Activated T-helper 2 cell treated with anti-CD3 and anti-CD28 coated beads, Interferon-gamma antibody, Interleukin-2, Interleukin-4, amounts not matched to agents 10 μg/mL and 5 μg/mL and 100 μg/mL, durations not matched to agents 14 hours and 24 hours and 36 hours (primary cell): Measurements from ENCODE around the gene PMM1. TPM values are rescaled to one million over a fixed set of nuclear protein-coding genes. Genes with fewer than 3 reads are reported as not detected.
"Not testable (repeated sequence)": the region's sequence is repeated elsewhere in the genome, so short reads cannot be mapped to it uniquely, and the experiment has no call there.

Experiments
- DNase-seq: peaks from one replicate; pipeline ENCODE4 v3.0.0; 2021; ENCODE audit warnings: low spot score
- H3K27ac Mint-ChIP-seq: one replicate; pipeline ENCODE4 v1.8.0; 2021; ENCODE audit warnings: mixed read lengths
- H3K27me3 Mint-ChIP-seq: one replicate; pipeline ENCODE4 v1.8.0; 2021; ENCODE audit warnings: low read depth, mixed read lengths
- H3K36me3 Mint-ChIP-seq: one replicate; pipeline ENCODE4 v1.8.0; 2021; ENCODE audit warnings: low read depth, mixed read lengths
- H3K4me1 Mint-ChIP-seq: one replicate; pipeline ENCODE4 v1.8.0; 2021; ENCODE audit warnings: low read depth, mixed read lengths
- H3K4me3 Mint-ChIP-seq: one replicate; pipeline ENCODE4 v1.8.0; 2021; ENCODE audit warnings: low read depth, mild to moderate bottlenecking, moderate library complexity, mixed read lengths
- H3K9me3 Mint-ChIP-seq: one replicate; pipeline ENCODE4 v1.8.0; 2021; ENCODE audit warnings: mixed read lengths
- intact Hi-C: fragments of 100-400 bp; cut with micrococcal nuclease; formaldehyde crosslinking; loops from one replicate; pipeline ENCODE4 v1.15.1; 2023
- total RNA-seq: library from RNA; stranded (reverse); gene quantifications from 2 replicates; pipeline ENCODE4 v1.2.3, GENCODE V29; 2022

PMM1 gene
- total RNA-seq, 1 donor from 2014 or later, result 23.4 TPM

DNA sequence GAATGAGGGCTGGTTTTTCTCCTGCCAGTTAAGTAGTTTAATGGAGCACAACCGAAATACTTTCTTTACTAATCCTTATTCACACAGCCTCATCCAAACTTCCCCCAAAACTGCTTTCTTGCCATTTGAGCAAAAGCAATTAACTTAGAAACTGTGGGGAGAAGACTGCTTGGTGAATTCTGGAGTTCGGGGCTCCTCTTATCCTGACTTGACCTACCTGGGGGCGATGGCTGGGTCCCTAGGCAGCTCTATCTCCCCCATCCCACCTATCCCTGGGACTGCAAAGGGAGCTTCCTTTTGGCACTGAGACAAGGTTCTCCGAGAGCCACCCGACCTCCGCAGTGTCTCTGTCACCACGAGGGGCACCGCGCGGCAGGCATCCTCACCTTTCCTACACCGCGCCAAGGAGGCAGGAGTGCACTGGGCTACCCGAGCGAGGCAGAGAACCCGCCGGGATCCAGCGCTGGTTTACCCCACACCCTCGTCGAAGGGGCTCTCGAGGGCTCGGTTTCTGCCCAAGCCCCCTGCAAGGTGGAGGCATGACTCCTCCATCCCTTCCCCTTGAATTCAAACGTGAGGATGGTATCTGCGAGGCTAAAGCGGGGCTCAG, 30.4 kb upstream of the PMM1 start:
- Mint-ChIP-seq H3K9me3 (no peaks in the 10 kb centered on the region), H3K4me1 (peaks cover 37% of the 10 kb centered on the region)

DNA sequence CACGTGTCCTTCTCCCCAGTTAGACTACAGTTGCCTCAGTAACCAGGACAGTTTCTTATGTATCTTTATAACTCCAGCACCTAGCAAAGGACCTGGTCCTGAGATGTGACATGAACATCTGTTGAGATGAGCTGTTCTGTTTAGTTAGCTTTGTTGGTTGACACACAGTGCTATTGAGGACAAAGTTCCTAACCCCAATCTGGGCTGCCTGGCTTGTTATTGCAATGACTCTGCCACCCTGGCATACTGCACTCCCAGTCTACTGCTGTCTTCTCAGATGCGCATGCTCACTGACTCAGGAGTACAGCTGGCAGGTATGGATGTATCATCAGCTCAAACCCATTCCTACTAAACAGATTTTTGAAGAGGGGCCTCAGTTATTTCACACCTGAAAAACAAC, 23.8 kb upstream of the PMM1 start:
- Mint-ChIP-seq H3K4me1 (peaks cover 18% of the 10 kb centered on the region), H3K4me3 (no peak overlapping the region), H3K36me3 (peaks cover 53% of the 10 kb centered on the region), H3K27me3 (no peaks in the 10 kb centered on the region), H3K9me3 (no peaks in the 10 kb centered on the region), H3K27ac (no peak overlapping the region)
- intact Hi-C loops, result no loop called here
- no peak for DNase-seq

More for the DNA sequence above, 30.4 kb upstream of the PMM1 start:
- peak; percentile 40 for DNase-seq
- Mint-ChIP-seq H3K27ac (peak overlapping the region; percentile 94), H3K4me3 (peak overlapping the region; percentile 91), H3K27me3 (no peaks in the 10 kb centered on the region), H3K36me3 (peaks cover 55% of the 10 kb centered on the region)
- intact Hi-C loops, result loop anchor here (2.0 to 10.0 kb wide), 2 partner anchors 47 to 175 kb away; partner anchors contain the start of gene TOB2

DNA sequence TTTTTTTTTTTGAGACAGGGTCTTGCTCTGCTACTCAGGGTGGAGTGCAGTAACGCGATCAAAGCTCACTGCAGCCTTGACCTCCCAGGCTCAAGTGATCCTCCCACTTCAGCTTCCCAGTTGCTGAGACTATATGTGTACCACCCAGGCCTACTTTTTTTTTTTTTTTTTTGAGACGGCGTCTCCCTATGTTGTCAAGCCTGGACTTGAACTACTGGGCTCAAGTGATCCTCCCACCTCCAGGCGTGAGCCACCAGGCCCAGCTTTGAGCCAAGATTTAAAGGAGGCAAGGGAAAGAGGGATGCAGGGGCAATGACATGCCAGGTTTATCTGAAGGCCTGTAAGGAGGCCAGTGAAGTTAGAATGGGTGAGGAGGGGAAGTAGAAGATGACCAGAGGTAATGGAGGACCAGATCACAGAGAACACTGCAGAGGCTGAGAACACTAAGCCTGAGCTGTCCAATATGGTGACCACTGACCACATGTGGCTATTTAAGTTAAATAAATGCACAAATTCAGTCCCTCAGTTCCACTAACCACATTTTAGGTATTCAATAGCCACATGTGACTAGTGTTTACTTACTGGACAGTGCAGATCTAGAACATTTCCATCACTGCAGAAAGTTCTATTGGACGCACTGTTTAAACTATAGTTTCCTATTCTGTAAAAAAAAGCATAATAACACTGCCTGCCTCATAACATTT, 23.1 kb upstream of the PMM1 start:
- no peak overlapping the region for H3K4me3 Mint-ChIP-seq
- no peaks in the 10 kb centered on the region for H3K9me3 Mint-ChIP-seq
- peaks cover 57% of the 10 kb centered on the region for H3K36me3 Mint-ChIP-seq
- H3K27me3 Mint-ChIP-seq, result peaks cover under 1% of the 10 kb centered on the region
- DNase-seq, result no peak
- intact Hi-C loops, result no loop called here
- H3K4me1 Mint-ChIP-seq, result peaks cover 12% of the 10 kb centered on the region
- no peak overlapping the region for H3K27ac Mint-ChIP-seq

DNA sequence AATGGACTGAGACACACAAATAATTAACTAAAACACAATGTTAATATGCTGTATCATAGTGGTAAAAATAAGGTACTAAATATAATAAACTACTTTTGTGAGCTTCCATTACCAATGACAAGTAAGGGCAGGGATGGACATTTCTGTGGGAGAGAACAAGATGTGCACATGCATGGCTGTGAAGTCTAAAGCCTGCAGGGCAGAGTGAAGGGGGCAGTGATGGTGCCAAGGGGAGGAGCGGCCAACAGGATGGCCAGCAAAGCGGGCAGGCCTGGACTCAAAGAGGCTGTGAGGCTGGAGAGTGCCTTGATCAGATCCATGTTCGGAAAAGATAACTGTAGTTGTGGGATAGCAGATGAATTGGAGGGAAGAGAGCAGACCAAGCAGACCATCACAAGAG, 18.7 kb upstream of the PMM1 start:
- H3K27me3 Mint-ChIP-seq, result peaks cover 4% of the 10 kb centered on the region
- peaks cover 76% of the 10 kb centered on the region for H3K36me3 Mint-ChIP-seq
- DNase-seq, result no peak
- no peaks in the 10 kb centered on the region for H3K9me3 Mint-ChIP-seq
- intact Hi-C loops, result no loop called here
- peaks cover 20% of the 10 kb centered on the region for H3K4me1 Mint-ChIP-seq
- H3K27ac Mint-ChIP-seq, result no peak overlapping the region
- H3K4me3 Mint-ChIP-seq, result no peak overlapping the region

DNA sequence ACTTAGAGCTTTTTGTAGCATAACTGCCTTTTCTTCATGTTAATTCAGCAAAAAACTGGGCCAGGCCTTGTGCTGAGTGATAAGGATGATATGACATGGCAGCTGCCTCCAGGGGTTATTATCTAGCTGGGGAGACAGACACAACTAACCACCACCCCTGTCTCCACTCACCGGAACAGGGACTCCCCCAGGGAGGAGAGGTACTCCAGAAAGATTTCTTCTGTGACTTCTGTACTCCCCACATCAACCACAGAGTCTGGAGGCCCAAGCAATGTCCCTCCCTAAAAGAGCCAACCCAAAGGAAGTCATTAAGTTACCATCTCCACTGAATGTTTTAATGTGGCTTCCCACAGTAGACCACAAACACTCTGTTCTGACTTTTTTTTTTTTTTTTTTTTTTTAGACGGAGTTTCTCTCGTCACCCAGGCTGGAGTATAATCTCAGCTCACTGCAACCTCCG, 14.3 kb upstream of the PMM1 start:
- Mint-ChIP-seq H3K4me3 (no peak overlapping the region), H3K27ac (peak overlapping the region; percentile 6), H3K36me3 (peaks cover 83% of the 10 kb centered on the region), H3K9me3 (no peaks in the 10 kb centered on the region), H3K4me1 (peaks cover 38% of the 10 kb centered on the region), H3K27me3 (peaks cover 4% of the 10 kb centered on the region)
- intact Hi-C loops, result loop anchor here (1.0 to 5.0 kb wide), 3 partner anchors 14 to 62 kb away; partner anchors contain the start of genes DESI1, POLR3H and XRCC6
- DNase-seq, result peak; percentile 70

- Mint-ChIP-seq H3K27ac (no peak overlapping the region), H3K27me3 (peaks cover 2% of the 10 kb centered on the region), H3K9me3 (no peaks in the 10 kb centered on the region), H3K4me3 (no peak overlapping the region), H3K4me1 (peaks cover 43% of the 10 kb centered on the region), H3K36me3 (peaks cover 73% of the 10 kb centered on the region)
- intact Hi-C loops, result loop anchor here (5.0 kb wide), 1 partner anchor 59 kb away; the partner anchor contains the start of gene POLR3H
- no peak for DNase-seq
Measured at GRCh38 chr22:41600976-41601375, 11.3 kb upstream of the PMM1 start.

GRCh38 chr22:41598891-41599635, 9.4 kb upstream of the PMM1 start:
- Mint-ChIP-seq H3K9me3 (no peaks in the 10 kb centered on the region), H3K4me3 (no peak overlapping the region), H3K27me3 (no peaks in the 10 kb centered on the region), H3K36me3 (peaks cover 54% of the 10 kb centered on the region), H3K4me1 (peaks cover 29% of the 10 kb centered on the region), H3K27ac (no peak overlapping the region)
- no peak for DNase-seq
- intact Hi-C loops, result no loop called here

DNA sequence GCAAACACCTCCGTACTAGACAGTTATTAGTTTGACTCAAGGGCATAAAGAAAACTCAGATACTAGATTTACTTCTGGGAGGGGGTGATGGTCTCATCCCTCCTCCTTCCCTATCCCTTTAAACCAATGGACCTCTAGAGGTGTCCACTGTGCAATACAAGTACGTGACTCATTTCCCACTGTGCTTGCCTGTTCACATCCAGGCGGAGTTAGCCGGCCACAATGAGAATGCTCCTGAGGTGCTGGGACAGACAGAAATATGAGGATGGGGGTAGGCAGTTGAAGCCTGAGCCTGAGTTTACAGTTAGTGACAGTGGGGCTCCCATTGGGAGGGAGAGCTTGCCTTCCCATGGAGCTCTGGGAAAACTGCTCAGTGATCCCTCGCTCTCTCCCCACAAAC, 8.4 kb upstream of the PMM1 start:
- Mint-ChIP-seq H3K27me3 (no peaks in the 10 kb centered on the region), H3K9me3 (no peaks in the 10 kb centered on the region), H3K4me3 (no peak overlapping the region), H3K36me3 (peaks cover 45% of the 10 kb centered on the region), H3K4me1 (peaks cover 20% of the 10 kb centered on the region), H3K27ac (no peak overlapping the region)
- no peak for DNase-seq
- intact Hi-C loops, result no loop called here

GRCh38 chr22:41597635-41597953, 8.0 kb upstream of the PMM1 start:
- no peak overlapping the region for H3K4me3 Mint-ChIP-seq
- H3K27ac Mint-ChIP-seq, result no peak overlapping the region
- H3K27me3 Mint-ChIP-seq, result no peaks in the 10 kb centered on the region
- H3K36me3 Mint-ChIP-seq, result peaks cover 40% of the 10 kb centered on the region
- no peak for DNase-seq
- peaks cover 15% of the 10 kb centered on the region for H3K4me1 Mint-ChIP-seq
- H3K9me3 Mint-ChIP-seq, result no peaks in the 10 kb centered on the region
- intact Hi-C loops, result no loop called here

- DNase-seq, result peak; percentile 22
- Mint-ChIP-seq H3K9me3 (no peaks in the 10 kb centered on the region), H3K4me1 (peaks cover 12% of the 10 kb centered on the region), H3K36me3 (peaks cover 35% of the 10 kb centered on the region), H3K4me3 (no peak overlapping the region), H3K27me3 (no peaks in the 10 kb centered on the region), H3K27ac (no peak overlapping the region)
- intact Hi-C loops, result no loop called here
Measured at GRCh38 chr22:41596776-41597634, 7.4 kb upstream of the PMM1 start.

GRCh38 chr22:41595703-41596102, 6.1 kb upstream of the PMM1 start:
- peaks cover 24% of the 10 kb centered on the region for H3K36me3 Mint-ChIP-seq
- no peaks in the 10 kb centered on the region for H3K9me3 Mint-ChIP-seq
- no peak overlapping the region for H3K4me3 Mint-ChIP-seq
- H3K27ac Mint-ChIP-seq, result no peak overlapping the region
- no peaks in the 10 kb centered on the region for H3K27me3 Mint-ChIP-seq
- no peak for DNase-seq
- peaks cover 5% of the 10 kb centered on the region for H3K4me1 Mint-ChIP-seq
- intact Hi-C loops, result no loop called here

GRCh38 chr22:41593336-41593960, 3.8 kb upstream of the PMM1 start:
- H3K27ac Mint-ChIP-seq, H3K27me3 Mint-ChIP-seq, DNase-seq, H3K4me3 Mint-ChIP-seq, intact Hi-C loops, H3K9me3 Mint-ChIP-seq: not testable (repeated sequence)
- peaks cover 12% of the 10 kb centered on the region for H3K4me1 Mint-ChIP-seq
- H3K36me3 Mint-ChIP-seq, result peaks cover 12% of the 10 kb centered on the region
